H9 (cell line): ENCODE measurements around the gene MRGPRD. TPM values are rescaled to one million over a fixed set of nuclear protein-coding genes. Genes with fewer than 3 reads are reported as not detected.

Source experiments
- DNase-seq: peaks from one replicate; pipeline ENCODE4 v3.0.0-alpha.2; 2017
- H2AFZ ChIP-seq: one replicate; pipeline ENCODE4 v1.6.1; 2013; ENCODE audit warnings: mild to moderate bottlenecking, low read length, control low read depth, moderate library complexity
- H2AK5ac ChIP-seq: 2 replicates; pipeline ENCODE4 v1.6.1; 2013; ENCODE audit warnings: low read length, control low read depth, mixed read lengths; ENCODE audit not compliant: insufficient read length
- H2BK120ac ChIP-seq: one replicate; pipeline ENCODE4 v1.6.1; 2013; ENCODE audit warnings: low read depth, mild to moderate bottlenecking, low read length, control low read depth, inconsistent platforms; ENCODE audit not compliant: poor library complexity, severe bottlenecking
- H2BK12ac ChIP-seq: 2 replicates; pipeline ENCODE4 v1.6.1; 2013; ENCODE audit warnings: low read length, control low read depth, mixed read lengths, low read depth; ENCODE audit not compliant: insufficient read length
- H2BK15ac ChIP-seq: 2 replicates; pipeline ENCODE4 v1.6.1; 2013; ENCODE audit warnings: low read depth, low read length, control low read depth
- H2BK20ac ChIP-seq: one replicate; pipeline ENCODE4 v1.6.1; 2013; ENCODE audit warnings: low read depth, mild to moderate bottlenecking, low read length, control low read depth, inconsistent platforms; ENCODE audit not compliant: poor library complexity, severe bottlenecking
- H2BK5ac ChIP-seq: 2 replicates; pipeline ENCODE4 v1.6.1; 2013; ENCODE audit warnings: low read length, control low read depth, mixed read lengths; ENCODE audit not compliant: insufficient read length
- H3K14ac ChIP-seq: 2 replicates; pipeline ENCODE4 v1.6.1; 2013; ENCODE audit warnings: low read length, control low read depth; ENCODE audit not compliant: insufficient read depth
- H3K18ac ChIP-seq: 2 replicates; pipeline ENCODE4 v1.6.1; 2013; ENCODE audit warnings: low read depth, mild to moderate bottlenecking, mixed read lengths, low read length, control low read depth; ENCODE audit not compliant: insufficient read length
- H3K23ac ChIP-seq: 2 replicates; pipeline ENCODE4 v1.6.1; 2013; ENCODE audit warnings: low read length, control low read depth, mixed read lengths, low read depth; ENCODE audit not compliant: insufficient read length
- H3K23me2 ChIP-seq: 2 replicates; pipeline ENCODE4 v1.6.1; 2013; ENCODE audit warnings: low read depth, mild to moderate bottlenecking, mixed read lengths, low read length, control low read depth; ENCODE audit not compliant: insufficient read length, poor library complexity, severe bottlenecking
- H3K27ac ChIP-seq: 2 replicates; pipeline ENCODE4 v1.5.1; 2013; ENCODE audit warnings: low read length, control low read depth, mixed read lengths, low read depth; ENCODE audit not compliant: insufficient read length
- H3K27me3 ChIP-seq: 2 replicates; pipeline ENCODE4 v1.6.1; 2013; ENCODE audit warnings: low read length, control low read depth, inconsistent platforms; ENCODE audit not compliant: insufficient read depth
- H3K4ac ChIP-seq: 2 replicates; pipeline ENCODE4 v1.6.1; 2013; ENCODE audit warnings: low read depth, mild to moderate bottlenecking, control low read depth, inconsistent platforms, low read length, moderate library complexity
- H3K4me1 ChIP-seq: 2 replicates; pipeline ENCODE4 v1.6.1; 2013; ENCODE audit warnings: low read length, control low read depth, inconsistent platforms; ENCODE audit not compliant: insufficient read depth
- H3K4me2 ChIP-seq: 2 replicates; pipeline ENCODE4 v1.6.1; 2013; ENCODE audit warnings: low read length, control low read depth, mixed read lengths; ENCODE audit not compliant: insufficient read length, insufficient read depth
- H3K56ac ChIP-seq: 2 replicates; pipeline ENCODE4 v1.6.1; 2013; ENCODE audit warnings: low read depth, mild to moderate bottlenecking, mixed read lengths, low read length, control low read depth; ENCODE audit not compliant: insufficient read length
- H3K79me1 ChIP-seq: 2 replicates; pipeline ENCODE4 v1.6.1; 2013; ENCODE audit warnings: low read depth, mild to moderate bottlenecking, moderate library complexity, low read length, control low read depth, inconsistent platforms; ENCODE audit not compliant: insufficient read depth, poor library complexity, severe bottlenecking
- H3K79me2 ChIP-seq: 2 replicates; pipeline ENCODE4 v1.6.1; 2013; ENCODE audit warnings: low read length, control low read depth, inconsistent platforms; ENCODE audit not compliant: insufficient read depth
- H3K9ac ChIP-seq: 2 replicates; pipeline ENCODE4 v1.6.1; 2013; ENCODE audit warnings: low read length, control low read depth, mixed read lengths; ENCODE audit not compliant: insufficient read length; ENCODE audit errors: extremely low read depth
- H3K9me3 ChIP-seq: one replicate; pipeline ENCODE4 v1.6.1; 2013; ENCODE audit warnings: low read depth, low read length, inconsistent platforms; ENCODE audit not compliant: control insufficient read depth
- H3T11ph ChIP-seq: one replicate; pipeline ENCODE4 v1.6.1; 2013; ENCODE audit warnings: mild to moderate bottlenecking, low read length, control low read depth, inconsistent platforms
- H4K20me1 ChIP-seq: one replicate; pipeline ENCODE4 v1.6.1; 2013; ENCODE audit not compliant: control insufficient read depth, insufficient read length, insufficient read depth
- H4K5ac ChIP-seq: 2 replicates; pipeline ENCODE4 v1.6.1; 2013; ENCODE audit warnings: low read depth, mild to moderate bottlenecking, mixed read lengths, low read length, control low read depth; ENCODE audit not compliant: insufficient read length
- H4K8ac ChIP-seq: replicated peaks from 2 replicates; pipeline ENCODE4 v1.6.1; 2013; ENCODE audit warnings: low read length, control low read depth, mixed read lengths, low read depth; ENCODE audit not compliant: insufficient read length
- H4K91ac ChIP-seq: 2 replicates; pipeline ENCODE4 v1.6.1; 2013; ENCODE audit warnings: low read depth, mild to moderate bottlenecking, moderate library complexity, mixed read lengths, low read length, control low read depth; ENCODE audit not compliant: insufficient read length
- H3K27ac Mint-ChIP-seq, 3 experiments: 2 replicates in 2 of 3; 3 replicates in 1 of 3; pipeline ENCODE4 v1.8.0; 2020 to 2021; ENCODE audit warnings: mixed read lengths in 3 of 3, mild to moderate bottlenecking in 1 of 3, moderate library complexity in 1 of 3
- H3K27me3 Mint-ChIP-seq: 2 replicates; pipeline ENCODE4 v1.8.0; 2021; ENCODE audit warnings: low read depth, mild to moderate bottlenecking, moderate library complexity, mixed read lengths
- H3K36me3 Mint-ChIP-seq, 3 experiments: 2 replicates in 2 of 3; 3 replicates in 1 of 3; pipeline ENCODE4 v1.8.0; 2020 to 2021; ENCODE audit warnings: low read depth in 3 of 3, mixed read lengths in 3 of 3; ENCODE audit not compliant: insufficient read depth in 1 of 3
- H3K4me1 Mint-ChIP-seq, 2 experiments: 2 replicates each; pipeline ENCODE4 v1.8.0; 2020; ENCODE audit warnings: mixed read lengths in 2 of 2
- H3K4me3 Mint-ChIP-seq, 2 experiments: 2 replicates in 1 of 2; 3 replicates in 1 of 2; pipeline ENCODE4 v1.8.0; 2020 to 2021; ENCODE audit warnings: mild to moderate bottlenecking in 2 of 2, mixed read lengths in 2 of 2, moderate library complexity in 1 of 2
- H3K9me3 Mint-ChIP-seq, 2 experiments: 2 replicates in 1 of 2; 3 replicates in 1 of 2; pipeline ENCODE4 v1.8.0; 2020; ENCODE audit warnings: mild to moderate bottlenecking in 2 of 2, mixed read lengths in 2 of 2, moderate library complexity in 1 of 2
- WGBS: extraction: QIAGEN DNeasy Blood & Tissue Kit; methylation state at CpG from one replicate; pipeline ENCODE4 v1.1.7; 2013; ENCODE audit warnings: missing lambda C conversion rate, low lambda C conversion rate, mixed read lengths; ENCODE audit not compliant: insufficient read length; ENCODE audit errors: extremely low coverage; 5-methylcytosine and 5-hydroxymethylcytosine counted together
- total RNA-seq: library from RNA; stranded (reverse); gene quantifications from 2 replicates; pipeline ENCODE4 v1.2.1, GENCODE V29; 2021
- TF ChIP-seq, protein P1 (sequence below): fragments of 200-600 bp; sonication (generic); conservative IDR thresholded peaks from 3 replicates; pipeline ENCODE4 v1.8.0; 2021; ENCODE audit warnings: antibody characterized with exemption, mild to moderate bottlenecking

Gene MRGPRD
- total RNA-seq, 1 experiment from 2014 or later, result not detected

DNA sequence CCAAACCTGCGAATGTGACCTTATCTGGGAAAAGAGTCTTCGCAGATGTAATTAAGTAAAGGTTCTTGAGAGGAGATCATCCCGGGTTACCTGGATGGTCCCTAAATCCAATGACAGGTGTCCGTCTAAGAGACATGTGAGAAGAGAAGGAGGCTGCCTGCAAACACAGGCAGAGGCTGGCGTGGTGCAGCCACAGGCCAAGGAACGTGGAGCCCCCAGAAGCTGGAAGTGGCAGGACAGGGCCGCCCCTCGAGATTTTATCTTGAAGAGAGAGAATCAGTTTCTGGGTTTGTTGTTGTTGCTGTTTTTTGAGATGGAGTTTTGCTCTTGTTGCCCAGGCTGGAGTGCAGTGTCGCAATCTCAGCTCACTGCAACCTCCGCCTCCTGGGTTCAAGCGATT lies 33.6 kb downstream of the MRGPRD start:
- Histone ChIP-seq H3K4ac (no peak overlapping the region), H3K9me3 (no peaks in the 10 kb centered on the region), H3K9ac (no peak overlapping the region), H3T11ph (no peak overlapping the region), H2BK12ac (no peak overlapping the region), H3K23me2 (no peaks in the 10 kb centered on the region), H4K5ac (no peak overlapping the region), H3K27ac (no peak overlapping the region), H3K27me3 (no peaks in the 10 kb centered on the region), H4K91ac (peak overlapping the region; percentile 13), H3K79me1 (no peaks in the 10 kb centered on the region), H3K56ac (no peak overlapping the region), H3K23ac (no peak overlapping the region), H2BK120ac (no peak overlapping the region), H2BK15ac (no peak overlapping the region), H3K79me2 (no peaks in the 10 kb centered on the region), H3K4me1 (no peaks in the 10 kb centered on the region; the same call in 1 of the 2 replicates), H4K8ac (no peak overlapping the region), H3K18ac (no peak overlapping the region), H2BK20ac (no peak overlapping the region), H2AFZ (no peak overlapping the region), H3K14ac (no peak overlapping the region), H2BK5ac (no peak overlapping the region), H2AK5ac (no peak overlapping the region), H3K4me2 (no peak overlapping the region), H4K20me1 (no peaks in the 10 kb centered on the region)
- Mint-ChIP-seq H3K4me1 (peaks cover 21 to 29% of the 10 kb centered on the region in 2 experiments), H3K4me3 (no peak overlapping the region), H3K27ac (no peak overlapping the region), H3K27me3 (no peaks in the 10 kb centered on the region; the same call in 1 of the 2 replicates), H3K9me3 (no peaks in the 10 kb centered on the region), H3K36me3 (no peaks in the 10 kb centered on the region)
- no peak for DNase-seq
- TF ChIP-seq, protein P1, sequence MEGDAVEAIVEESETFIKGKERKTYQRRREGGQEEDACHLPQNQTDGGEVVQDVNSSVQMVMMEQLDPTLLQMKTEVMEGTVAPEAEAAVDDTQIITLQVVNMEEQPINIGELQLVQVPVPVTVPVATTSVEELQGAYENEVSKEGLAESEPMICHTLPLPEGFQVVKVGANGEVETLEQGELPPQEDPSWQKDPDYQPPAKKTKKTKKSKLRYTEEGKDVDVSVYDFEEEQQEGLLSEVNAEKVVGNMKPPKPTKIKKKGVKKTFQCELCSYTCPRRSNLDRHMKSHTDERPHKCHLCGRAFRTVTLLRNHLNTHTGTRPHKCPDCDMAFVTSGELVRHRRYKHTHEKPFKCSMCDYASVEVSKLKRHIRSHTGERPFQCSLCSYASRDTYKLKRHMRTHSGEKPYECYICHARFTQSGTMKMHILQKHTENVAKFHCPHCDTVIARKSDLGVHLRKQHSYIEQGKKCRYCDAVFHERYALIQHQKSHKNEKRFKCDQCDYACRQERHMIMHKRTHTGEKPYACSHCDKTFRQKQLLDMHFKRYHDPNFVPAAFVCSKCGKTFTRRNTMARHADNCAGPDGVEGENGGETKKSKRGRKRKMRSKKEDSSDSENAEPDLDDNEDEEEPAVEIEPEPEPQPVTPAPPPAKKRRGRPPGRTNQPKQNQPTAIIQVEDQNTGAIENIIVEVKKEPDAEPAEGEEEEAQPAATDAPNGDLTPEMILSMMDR, result no peak
- WGBS, result no CpG with 5 or more reads among the region's 11 CpGs
